Smooth muscle cell (in vitro differentiated cells): ENCODE measurements around the gene INPP4B. TPM values are rescaled to one million over a fixed set of nuclear protein-coding genes. Genes with fewer than 3 reads are reported as not detected.

ENCODE experiments used
- DNase-seq: peaks from one replicate; lab custom pipeline; 2025; ENCODE audit not compliant: unreplicated experiment; lab: John Stamatoyannopoulos, UW
- H2AFZ ChIP-seq: fragments of 200-600 bp; sonication (generic); 2 replicates; pipeline ENCODE4 v1.6.0; 2016; ENCODE audit warnings: antibody characterized with exemption, low read depth, mild to moderate bottlenecking
- H3F3A ChIP-seq: fragments of 200-600 bp; sonication (generic); 2 replicates; pipeline ENCODE4 v1.6.0; 2017; ENCODE audit warnings: antibody characterized with exemption, low read depth
- H3K27ac ChIP-seq: fragments of 200-600 bp; sonication (generic); 2 replicates; pipeline ENCODE4 v1.5.1; 2016; ENCODE audit warnings: low read depth, mild to moderate bottlenecking
- H3K27me3 ChIP-seq: fragments of 200-600 bp; sonication (generic); 2 replicates; pipeline ENCODE4 v1.6.1; 2016; ENCODE audit warnings: low read depth, mild to moderate bottlenecking
- H3K36me3 ChIP-seq: fragments of 200-600 bp; sonication (generic); 2 replicates; pipeline ENCODE4 v1.5.1; 2016; ENCODE audit warnings: low read depth
- H3K4me1 ChIP-seq: fragments of 200-600 bp; sonication (generic); 2 replicates; pipeline ENCODE4 v1.5.1; 2016; ENCODE audit warnings: low read depth
- H3K4me2 ChIP-seq: fragments of 200-600 bp; sonication (generic); 2 replicates; pipeline ENCODE4 v1.6.0; 2016; ENCODE audit warnings: mild to moderate bottlenecking
- H3K4me3 ChIP-seq: fragments of 200-600 bp; sonication (generic); 2 replicates; pipeline ENCODE4 v1.5.1; 2016; ENCODE audit warnings: mild to moderate bottlenecking
- H3K79me2 ChIP-seq: fragments of 200-600 bp; sonication (generic); 2 replicates; pipeline ENCODE4 v1.6.0; 2016; ENCODE audit warnings: low read depth, mild to moderate bottlenecking
- H3K9ac ChIP-seq: fragments of 200-600 bp; sonication (generic); 2 replicates; pipeline ENCODE4 v1.6.0; 2016; ENCODE audit warnings: low read depth
- H3K9me3 ChIP-seq: fragments of 200-600 bp; sonication (generic); replicated peaks from 2 replicates; pipeline ENCODE4 v1.5.1; 2016; ENCODE audit warnings: low read depth
- H4K20me1 ChIP-seq: fragments of 200-600 bp; sonication (generic); 2 replicates; pipeline ENCODE4 v1.6.0; 2016; ENCODE audit warnings: low read depth
- WGBS: methylation state at CpG from one replicate; pipeline ENCODE4 v1.1.7; 2016; ENCODE audit warnings: low lambda C conversion rate; 5-methylcytosine and 5-hydroxymethylcytosine counted together
- polyA plus RNA-seq: library from polyadenylated mRNA; unstranded; fragments of >200 nt; fragmentation: Nextera tagmentation; extraction: Ambion mirVana; gene quantifications from 2 replicates; pipeline ENCODE4 v1.2.1, GENCODE V29; 2016
- total RNA-seq: library from RNA; depleted of rRNA; stranded (reverse); fragments of >200 nt; gene quantifications from 2 replicates; pipeline ENCODE4 v1.2.3, GENCODE V29; 2014
- TF ChIP-seq, protein P1 (sequence below): fragments of 200-600 bp; sonication (generic); IDR thresholded peaks from 2 replicates; pipeline ENCODE4 v1.5.1; 2017; ENCODE audit warnings: borderline replicate concordance, mild to moderate bottlenecking, antibody characterized with exemption; ENCODE audit not compliant: insufficient read depth, poor library complexity, severe bottlenecking

Gene INPP4B
- total and polyA plus RNA-seq, 2 experiments from 2014 or later: 2.0 to 10.9 TPM

DNA sequence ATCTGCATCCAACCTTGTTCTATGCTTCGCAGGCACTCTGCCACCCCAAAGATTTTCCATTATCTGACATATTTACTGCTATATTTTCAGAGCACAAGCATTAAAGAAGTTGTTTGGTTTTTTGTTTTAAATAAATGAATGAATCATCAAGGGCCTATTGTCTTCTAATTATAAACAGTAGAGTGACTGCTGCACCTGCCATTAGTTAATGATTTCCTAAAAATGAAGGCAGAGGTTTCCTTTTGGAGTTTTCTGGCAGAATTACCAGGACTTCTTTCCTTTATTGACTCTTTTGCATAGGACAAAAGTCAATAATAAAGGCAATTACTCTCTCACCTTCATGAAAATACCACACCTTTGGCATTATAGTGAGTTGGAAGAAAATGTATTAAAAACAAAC lies 238.1 kb downstream of the INPP4B start:
- Histone ChIP-seq H3K4me1 (no peaks in the 10 kb centered on the region), H3K4me3 (no peak overlapping the region), H3K27ac (no peak overlapping the region), H4K20me1 (no peaks in the 10 kb centered on the region), H3K4me2 (no peak overlapping the region), H2AFZ (no peak overlapping the region), H3K9me3 (peaks cover 10% of the 10 kb centered on the region), H3K9ac (no peak overlapping the region), H3K79me2 (no peaks in the 10 kb centered on the region), H3K36me3 (no peaks in the 10 kb centered on the region), H3K27me3 (no peaks in the 10 kb centered on the region), H3F3A (no peaks in the 10 kb centered on the region)
- 97% methylated on average over 1 of the region's 1 CpG for WGBS
- no peak for DNase-seq
- TF ChIP-seq, protein P1, sequence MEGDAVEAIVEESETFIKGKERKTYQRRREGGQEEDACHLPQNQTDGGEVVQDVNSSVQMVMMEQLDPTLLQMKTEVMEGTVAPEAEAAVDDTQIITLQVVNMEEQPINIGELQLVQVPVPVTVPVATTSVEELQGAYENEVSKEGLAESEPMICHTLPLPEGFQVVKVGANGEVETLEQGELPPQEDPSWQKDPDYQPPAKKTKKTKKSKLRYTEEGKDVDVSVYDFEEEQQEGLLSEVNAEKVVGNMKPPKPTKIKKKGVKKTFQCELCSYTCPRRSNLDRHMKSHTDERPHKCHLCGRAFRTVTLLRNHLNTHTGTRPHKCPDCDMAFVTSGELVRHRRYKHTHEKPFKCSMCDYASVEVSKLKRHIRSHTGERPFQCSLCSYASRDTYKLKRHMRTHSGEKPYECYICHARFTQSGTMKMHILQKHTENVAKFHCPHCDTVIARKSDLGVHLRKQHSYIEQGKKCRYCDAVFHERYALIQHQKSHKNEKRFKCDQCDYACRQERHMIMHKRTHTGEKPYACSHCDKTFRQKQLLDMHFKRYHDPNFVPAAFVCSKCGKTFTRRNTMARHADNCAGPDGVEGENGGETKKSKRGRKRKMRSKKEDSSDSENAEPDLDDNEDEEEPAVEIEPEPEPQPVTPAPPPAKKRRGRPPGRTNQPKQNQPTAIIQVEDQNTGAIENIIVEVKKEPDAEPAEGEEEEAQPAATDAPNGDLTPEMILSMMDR: no peak

DNA sequence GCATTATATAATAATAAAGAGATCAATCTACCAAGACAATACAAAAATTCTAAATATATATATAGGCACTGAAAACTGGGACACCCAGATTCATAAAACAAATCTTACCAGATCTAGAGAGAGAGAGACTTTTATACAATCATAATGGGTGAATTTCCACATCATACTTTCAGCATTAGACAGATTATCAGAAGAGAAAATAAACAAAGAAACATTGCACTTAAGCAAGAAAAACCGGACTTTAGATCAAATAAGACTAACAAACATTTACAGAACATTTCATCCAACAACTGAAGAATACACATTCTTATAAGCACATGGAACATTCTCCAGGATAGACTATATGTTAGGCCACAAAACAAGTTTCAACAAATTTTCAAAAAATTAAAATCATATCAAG lies 245.1 kb downstream of the INPP4B start:
- Histone ChIP-seq H3K9me3 (peaks cover 10% of the 10 kb centered on the region), H3K27me3 (no peaks in the 10 kb centered on the region), H3K36me3 (no peaks in the 10 kb centered on the region), H4K20me1 (no peaks in the 10 kb centered on the region), H3F3A (no peaks in the 10 kb centered on the region), H3K4me1 (no peaks in the 10 kb centered on the region), H3K4me2 (no peak overlapping the region), H3K27ac (no peak overlapping the region), H3K4me3 (no peak overlapping the region), H3K79me2 (no peaks in the 10 kb centered on the region), H2AFZ (no peak overlapping the region), H3K9ac (no peak overlapping the region)
- DNase-seq: no peak
- TF ChIP-seq, protein P1: no peak
- 72% methylated on average over 1 of the region's 1 CpG for WGBS

DNA sequence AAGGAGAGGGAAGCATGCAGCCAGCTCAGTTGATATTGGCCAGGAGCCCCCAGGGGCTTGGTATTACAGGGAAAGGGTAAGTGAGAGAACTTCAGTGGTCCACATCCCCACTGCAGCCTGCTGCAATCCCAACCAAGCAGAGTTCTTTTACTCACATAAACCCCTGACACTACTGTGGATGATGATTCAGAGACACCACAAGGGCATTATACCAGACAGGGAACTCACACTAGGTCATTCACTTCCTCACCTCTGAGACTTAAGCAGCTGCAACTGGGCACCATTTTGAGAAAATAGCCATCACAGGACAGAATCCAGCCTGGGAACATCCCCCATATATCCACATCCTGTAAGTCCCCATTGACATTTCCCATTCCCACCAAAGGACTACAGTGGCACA lies 248.0 kb downstream of the INPP4B start:
- no peaks in the 10 kb centered on the region for H3K4me1 ChIP-seq
- DNase-seq: no peak
- H2AFZ ChIP-seq: no peak overlapping the region
- H4K20me1 ChIP-seq: no peaks in the 10 kb centered on the region
- H3K4me3 ChIP-seq: no peak overlapping the region
- H3K4me2 ChIP-seq: no peak overlapping the region
- H3K27ac ChIP-seq: no peak overlapping the region
- H3K27me3 ChIP-seq: no peaks in the 10 kb centered on the region
- H3F3A ChIP-seq: no peaks in the 10 kb centered on the region
- H3K79me2 ChIP-seq: no peaks in the 10 kb centered on the region
- no peaks in the 10 kb centered on the region for H3K36me3 ChIP-seq
- TF ChIP-seq, protein P1: no peak
- H3K9ac ChIP-seq: no peak overlapping the region
- no peaks in the 10 kb centered on the region for H3K9me3 ChIP-seq

DNA sequence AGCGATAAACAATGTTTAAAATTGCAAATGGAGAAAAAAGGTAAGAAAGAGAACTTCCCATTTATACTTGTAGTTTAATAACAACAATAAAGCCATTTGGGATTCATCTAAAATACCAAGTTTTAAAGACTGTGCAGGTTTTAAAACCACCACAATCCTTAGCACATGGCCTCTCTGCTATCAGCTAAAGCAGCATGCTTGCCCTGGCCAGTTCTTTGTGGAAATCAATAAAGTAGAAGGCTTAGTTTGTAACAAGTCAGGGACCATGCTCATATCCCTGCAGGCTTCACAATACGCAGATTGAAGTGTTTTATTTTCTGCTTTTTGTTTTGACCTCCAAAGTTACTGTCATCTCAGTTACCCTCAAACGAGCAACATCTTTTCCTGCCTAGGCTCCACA lies 249.5 kb downstream of the INPP4B start:
- Histone ChIP-seq H3K36me3 (no peaks in the 10 kb centered on the region), H3K27me3 (no peaks in the 10 kb centered on the region), H3K4me3 (no peak overlapping the region), H4K20me1 (no peaks in the 10 kb centered on the region), H3F3A (no peaks in the 10 kb centered on the region), H3K9me3 (no peaks in the 10 kb centered on the region), H3K79me2 (no peaks in the 10 kb centered on the region), H3K4me1 (no peaks in the 10 kb centered on the region), H3K9ac (no peak overlapping the region), H2AFZ (peak overlapping the region; percentile 37), H3K27ac (no peak overlapping the region), H3K4me2 (no peak overlapping the region)
- no peak for DNase-seq
- 54% methylated on average over 3 of the region's 3 CpGs for WGBS
- TF ChIP-seq, protein P1: no peak
